SKM-1 treated with dmso at 0.1 percent for 144 hours (cell line): ENCODE results near the gene SLC28A1.

Source experiments
- DNase-seq: peaks from one replicate; lab custom pipeline; 2025; ENCODE audit not compliant: unreplicated experiment; lab: John Stamatoyannopoulos, UW

Gene SLC28A1

GRCh38 chr15:84988909-84989644, 104.6 kb downstream of the SLC28A1 start:
- no peak for DNase-seq

- DNase-seq = no peak
These were observed 106.0 kb downstream of the SLC28A1 start for GRCh38 chr15:84990507-84990906.

- DNase-seq = no peak
These were observed 106.7 kb downstream of the SLC28A1 start for GRCh38 chr15:84991014-84991712.

GRCh38 chr15:84992157-84992944, 107.9 kb downstream of the SLC28A1 start:
- DNase-seq = no peak
